H1 (cell line): ENCODE results near the gene BTBD9. TPM values are rescaled to one million over a fixed set of nuclear protein-coding genes. Genes with fewer than 3 reads are reported as not detected.

ENCODE experiments used
- CTCF ChIA-PET: fragments of 300-600 bp; sonication (Branson Sonifier 250); formaldehyde crosslinking; loops from one replicate; lab custom pipeline; 2021; ENCODE audit not compliant: partially characterized antibody; lab: Charles Lee
- POLR2A ChIA-PET: fragments of 300-600 bp; sonication (Branson Sonifier 250); formaldehyde crosslinking; loops from one replicate; lab custom pipeline; 2021; ENCODE audit warnings: inconsistent platforms; ENCODE audit not compliant: partially characterized antibody; lab: Charles Lee
- DNase-seq, 2 experiments: peaks; one replicate each; pipeline versions ENCODE4 v3.0.0 to v3.0.0-alpha.2; 2010 to 2022; ENCODE audit warnings: low spot score in 2 of 2, low read depth in 1 of 2, mixed read lengths in 1 of 2
- FAIRE-seq: peaks from 2 replicates; lab custom pipeline; 2011; peaks lifted over from hg19 to GRCh38; lab: Jason Lieb, UNC
- H2AFZ ChIP-seq: 2 replicates; pipeline ENCODE4 v1.8.1; 2012; ENCODE audit warnings: low read length, inconsistent platforms
- H2AK5ac ChIP-seq: 2 replicates; pipeline ENCODE4 v1.6.1; 2013; ENCODE audit warnings: low read depth, low read length
- H2BK120ac ChIP-seq: replicated peaks from 2 replicates; pipeline ENCODE3; 2013; ENCODE audit warnings: low read depth, low read length, inconsistent platforms
- H2BK12ac ChIP-seq: 2 replicates; pipeline ENCODE4 v1.6.1; 2013; ENCODE audit warnings: low read depth, low read length
- H2BK15ac ChIP-seq: 2 replicates; pipeline ENCODE4 v1.6.1; 2013; ENCODE audit warnings: low read length
- H2BK20ac ChIP-seq: 2 replicates; pipeline ENCODE4 v1.6.1; 2013; ENCODE audit warnings: low read length
- H2BK5ac ChIP-seq: 2 replicates; pipeline ENCODE4 v1.6.1; 2013; ENCODE audit warnings: low read depth, low read length
- H3K14ac ChIP-seq: 2 replicates; pipeline ENCODE4 v1.6.1; 2013; ENCODE audit warnings: inconsistent platforms; ENCODE audit not compliant: insufficient read length
- H3K18ac ChIP-seq: 2 replicates; pipeline ENCODE4 v1.6.1; 2013; ENCODE audit warnings: low read length; ENCODE audit errors: extremely low read depth
- H3K23ac ChIP-seq: 2 replicates; pipeline ENCODE4 v1.6.1; 2013; ENCODE audit warnings: inconsistent platforms; ENCODE audit not compliant: insufficient read length
- H3K23me2 ChIP-seq: 2 replicates; pipeline ENCODE4 v1.6.1; 2013; ENCODE audit warnings: low read depth, low read length
- H3K27ac ChIP-seq: 2 replicates; pipeline ENCODE4 v1.6.1; 2011; ENCODE audit warnings: low read depth, low read length, inconsistent platforms
- H3K27me3 ChIP-seq, 4 experiments: replicated peaks in 1 of 4; 1 replicate in 1 of 4; 2 replicates in 3 of 4; pipeline versions ENCODE4 v1.6.1 to v1.8.1; 2011 to 2013; ENCODE audit warnings: low read length in 3 of 4, mild to moderate bottlenecking in 3 of 4, inconsistent platforms in 2 of 4, mixed read lengths in 2 of 4, moderate library complexity in 1 of 4; ENCODE audit not compliant: control insufficient read depth in 3 of 4, insufficient read depth in 3 of 4; ENCODE audit errors: extremely low read depth in 1 of 4
- H3K36me3 ChIP-seq, 4 experiments: 2 replicates each; pipeline versions ENCODE4 v1.6.1 to v1.8.1; 2011 to 2013; ENCODE audit warnings: mild to moderate bottlenecking in 4 of 4, low read length in 3 of 4, moderate library complexity in 2 of 4, control low read depth in 1 of 4, inconsistent platforms in 1 of 4; ENCODE audit not compliant: insufficient read depth in 4 of 4, control insufficient read depth in 2 of 4
- H3K4ac ChIP-seq: replicated peaks from 2 replicates; pipeline ENCODE3; 2013; ENCODE audit warnings: low read length, low read depth, mixed read lengths, inconsistent platforms; ENCODE audit not compliant: insufficient read length
- H3K4me1 ChIP-seq, 4 experiments: replicated peaks in 1 of 4; 1 replicate in 1 of 4; 2 replicates in 3 of 4; pipeline versions ENCODE4 v1.6.1 to v1.8.1; 2011 to 2013; ENCODE audit warnings: low read length in 3 of 4, inconsistent platforms in 2 of 4, mixed read lengths in 1 of 4; ENCODE audit not compliant: insufficient read depth in 4 of 4, control insufficient read depth in 3 of 4
- H3K4me2 ChIP-seq, 2 experiments: 2 replicates each; pipeline versions ENCODE4 v1.6.1 to v1.8.1; 2011 to 2013; ENCODE audit warnings: low read depth in 2 of 2, low read length in 2 of 2, control low read depth in 1 of 2, inconsistent platforms in 1 of 2, mild to moderate bottlenecking in 1 of 2; ENCODE audit not compliant: insufficient read depth in 1 of 2
- H3K4me3 ChIP-seq, 4 experiments: fragments of 200-600, 300-600 bp in 1 of 4; sonication (generic), shearing (Covaris generic), sonication (Bioruptor Twin) in 1 of 4; 2 replicates each; pipeline versions ENCODE4 v1.5.1 to v1.8.1; 2011 to 2016; ENCODE audit warnings: low read length in 4 of 4, low read depth in 3 of 4, control low read depth in 2 of 4, inconsistent platforms in 2 of 4, mild to moderate bottlenecking in 2 of 4, mixed read lengths in 1 of 4, moderate library complexity in 1 of 4; ENCODE audit not compliant: insufficient read depth in 2 of 4; ENCODE audit errors: extremely low read depth in 1 of 4
- H3K56ac ChIP-seq: replicated peaks from 2 replicates; pipeline ENCODE3; 2013; ENCODE audit warnings: low read depth, mild to moderate bottlenecking, mixed read lengths, low read length, inconsistent platforms; ENCODE audit not compliant: insufficient read length
- H3K79me1 ChIP-seq: 2 replicates; pipeline ENCODE4 v1.6.1; 2013; ENCODE audit warnings: low read depth, low read length, control low read depth
- H3K79me2 ChIP-seq, 2 experiments: 2 replicates each; pipeline versions ENCODE4 v1.6.1 to v1.8.1; 2012 to 2013; ENCODE audit warnings: low read length in 2 of 2, mild to moderate bottlenecking in 2 of 2, inconsistent platforms in 1 of 2; ENCODE audit not compliant: insufficient read depth in 2 of 2, control insufficient read depth in 1 of 2
- H3K9ac ChIP-seq, 4 experiments: replicated peaks in 1 of 4; 1 replicate in 1 of 4; 2 replicates in 3 of 4; pipeline versions ENCODE4 v1.6.1 to v1.8.1; 2011 to 2013; ENCODE audit warnings: low read depth in 3 of 4, low read length in 3 of 4, control low read depth in 2 of 4, mild to moderate bottlenecking in 2 of 4, moderate library complexity in 2 of 4, inconsistent platforms in 1 of 4; ENCODE audit errors: extremely low read depth in 1 of 4
- H3K9me3 ChIP-seq, 2 experiments: 2 replicates each; pipeline versions ENCODE4 v1.6.1 to v1.8.1; 2012 to 2013; ENCODE audit warnings: mild to moderate bottlenecking in 2 of 2, moderate library complexity in 2 of 2, control low read depth in 1 of 2, inconsistent platforms in 1 of 2, low read depth in 1 of 2, low read length in 1 of 2, mixed read lengths in 1 of 2; ENCODE audit not compliant: insufficient read depth in 2 of 2
- H4K20me1 ChIP-seq, 2 experiments: replicated peaks in 1 of 2; 2 replicates each; pipeline versions ENCODE3 to v1.8.1; 2011 to 2013; ENCODE audit warnings: inconsistent platforms in 2 of 2, low read length in 2 of 2, mild to moderate bottlenecking in 1 of 2; ENCODE audit not compliant: insufficient read depth in 2 of 2, control insufficient read depth in 1 of 2
- H4K5ac ChIP-seq: 2 replicates; pipeline ENCODE4 v1.6.1; 2013; ENCODE audit warnings: low read length, low read depth, mixed read lengths, inconsistent platforms; ENCODE audit not compliant: insufficient read length
- H4K8ac ChIP-seq: 2 replicates; pipeline ENCODE4 v1.8.0; 2013; ENCODE audit warnings: mild to moderate bottlenecking, moderate library complexity, low read length, inconsistent platforms; ENCODE audit not compliant: insufficient read depth; ENCODE audit errors: extremely low read depth
- H4K91ac ChIP-seq: replicated peaks from 2 replicates; pipeline ENCODE3; 2013; ENCODE audit warnings: low read length, mixed read lengths, inconsistent platforms; ENCODE audit not compliant: insufficient read length
- GABPA ChIP-seq: IDR thresholded peaks from 2 replicates; pipeline ENCODE4 v1.6.1; 2011; ENCODE audit warnings: mild to moderate bottlenecking, low read length, moderate library complexity, borderline replicate concordance; ENCODE audit not compliant: insufficient read depth
- HDAC6 ChIP-seq: IDR thresholded peaks from one replicate; pipeline ENCODE4 v1.7.1; 2012; ENCODE audit warnings: low read depth, mild to moderate bottlenecking, inconsistent platforms, low read length, moderate library complexity
- POLR2A ChIP-seq, 2 experiments: IDR thresholded peaks; 1 replicate in 1 of 2; 2 replicates in 1 of 2; pipeline ENCODE4 v1.6.1; 2011; ENCODE audit warnings: low read depth in 2 of 2, low read length in 2 of 2, mild to moderate bottlenecking in 2 of 2; ENCODE audit errors: control extremely low read depth in 1 of 2
- POLR2AphosphoS5 ChIP-seq: IDR thresholded peaks from 2 replicates; pipeline ENCODE4 v1.6.1; 2011; ENCODE audit warnings: low read depth, low read length
- polyA plus RNA-seq, 7 experiments: library from polyadenylated mRNA; depleted of rRNA in 3 of 7; stranded (reverse) in 5 of 7; unstranded in 2 of 7; fragments of >200 nt in 5 of 7; fragments of 200-250 nt in 2 of 7; gene quantifications; 1 replicate in 5 of 7; 2 replicates in 1 of 7; 4 replicates in 1 of 7; pipeline versions ENCODE4 v1.2.1 to v1.2.3, GENCODE V29; 2011 to 2013; ENCODE audit warnings: missing spikeins in 2 of 7, mixed read lengths in 2 of 7
- total RNA-seq: library from RNA; stranded (reverse); fragmentation: NEBNext Ultra II Directional; extraction: Animal tissue kit (Norgen Biotek cat#: 25700); gene quantifications from 2 replicates; pipeline ENCODE4 v1.2.1, GENCODE V29; 2021

BTBD9 gene
- total and polyA plus RNA-seq, 2 of the 8 experiments (the other 6 are each of a cell fraction or from before 2014, with no cell fraction given), result 0.92 to 4.1 TPM

- no peak overlapping the region for H2BK5ac ChIP-seq
- POLR2A ChIA-PET, result interaction anchor here (1.0 kb wide), 1 partner anchor 31 kb away, joined by 4 read pairs; no protein-coding TSS in a partner anchor
- H2BK15ac ChIP-seq, result no peak overlapping the region
- H4K91ac ChIP-seq, result no peak overlapping the region
- H3K14ac ChIP-seq, result no peak overlapping the region
- no peaks in the 10 kb centered on the region for H3K9me3 ChIP-seq
- H3K23ac ChIP-seq, result no peak overlapping the region
- no peaks in the 10 kb centered on the region for H4K20me1 ChIP-seq
- DNase-seq (no peak), FAIRE-seq (no peak)
- no peaks in the 10 kb centered on the region for H3K23me2 ChIP-seq
- no peaks in the 10 kb centered on the region; a peak in 1 of 7 replicates for H3K27me3 ChIP-seq
- no peaks in the 10 kb centered on the region for H3K79me1 ChIP-seq
- no peak overlapping the region for H3K4ac ChIP-seq
- H3K36me3 ChIP-seq, result no peaks in the 10 kb centered on the region
- H2BK120ac ChIP-seq, result no peak overlapping the region
- no peak overlapping the region for H3K9ac ChIP-seq
- H2BK20ac ChIP-seq, result no peak overlapping the region
- no peak overlapping the region for H3K4me3 ChIP-seq
- no peak overlapping the region for H2BK12ac ChIP-seq
- CTCF ChIA-PET, result interaction anchor here (1.4 to 1.5 kb wide), 2 partner anchors 9 to 54 kb away, joined by 4 to 5 read pairs; no protein-coding TSS in a partner anchor
- no peak overlapping the region for H2AK5ac ChIP-seq
- H3K4me1 ChIP-seq, result no peaks in the 10 kb centered on the region
- H3K56ac ChIP-seq, result no peak overlapping the region
- no peak overlapping the region for H2AFZ ChIP-seq
- no peak overlapping the region for H3K27ac ChIP-seq
- H4K5ac ChIP-seq, result no peak overlapping the region
- no peak overlapping the region for H4K8ac ChIP-seq
- no peak overlapping the region for H3K18ac ChIP-seq
- H3K4me2 ChIP-seq, result no peak overlapping the region
- no peaks in the 10 kb centered on the region for H3K79me2 ChIP-seq
- TF ChIP-seq GABPA (no peak), POLR2A (IDR thresholded peaks at IDR 0.05; ENCODE audit: control extremely low read depth in 1 of 2, low read depth in 2 of 2, low read length in 2 of 2) (no peak), HDAC6 (no peak), POLR2AphosphoS5 (no peak)
Observed at GRCh38 chr6:38517005-38517404, 122.7 kb downstream of the BTBD9 start.
